Activated CD4-positive, alpha-beta T cell treated with anti-CD3 and anti-CD28 coated beads, Interleukin-2, amount 50 U/mL, for 4 hours (primary cell): Measurements from ENCODE around the gene EPGN.
"Not testable (repeated sequence)": the region's sequence is repeated elsewhere in the genome, so short reads cannot be mapped to it uniquely, and the experiment has no call there.

Experiments
- DNase-seq, 2 experiments: peaks; one replicate each; pipeline ENCODE4 v3.0.0-alpha.2; 2020

The EPGN gene

GRCh38 chr4:74311696-74312313 lies 3.5 kb downstream of the EPGN start:
- no peak for DNase-seq

GRCh38 chr4:74314329-74314728 lies 6.1 kb downstream of the EPGN start:
- no peak for DNase-seq

DNA sequence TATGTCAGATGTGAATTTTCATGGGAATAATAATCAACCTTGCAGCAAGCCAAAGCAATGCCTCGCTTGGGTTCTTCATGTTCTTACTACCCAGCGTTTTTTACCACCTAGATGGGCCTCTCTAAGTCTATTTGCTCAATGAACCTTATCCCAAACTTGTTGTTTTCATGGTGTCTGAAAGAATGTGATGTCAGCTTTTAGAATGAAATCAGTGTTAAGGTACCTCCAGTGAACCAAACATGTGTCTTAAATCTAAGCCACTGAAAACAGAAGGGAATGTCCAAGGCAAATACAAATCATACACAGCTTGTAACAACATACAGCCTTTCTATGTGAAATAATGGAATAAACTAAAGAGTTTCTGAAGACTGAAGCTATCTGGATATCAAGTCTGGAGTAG lies 6.7 kb downstream of the EPGN start:
- no peak for DNase-seq

- no peak for DNase-seq
Measured at GRCh38 chr4:74315376-74315775, 7.1 kb downstream of the EPGN start.

GRCh38 chr4:74316397-74316796 lies 8.1 kb downstream of the EPGN start:
- no peak for DNase-seq

- no peak for DNase-seq
Measured at GRCh38 chr4:74317616-74318246, 9.5 kb downstream of the EPGN start.

DNA sequence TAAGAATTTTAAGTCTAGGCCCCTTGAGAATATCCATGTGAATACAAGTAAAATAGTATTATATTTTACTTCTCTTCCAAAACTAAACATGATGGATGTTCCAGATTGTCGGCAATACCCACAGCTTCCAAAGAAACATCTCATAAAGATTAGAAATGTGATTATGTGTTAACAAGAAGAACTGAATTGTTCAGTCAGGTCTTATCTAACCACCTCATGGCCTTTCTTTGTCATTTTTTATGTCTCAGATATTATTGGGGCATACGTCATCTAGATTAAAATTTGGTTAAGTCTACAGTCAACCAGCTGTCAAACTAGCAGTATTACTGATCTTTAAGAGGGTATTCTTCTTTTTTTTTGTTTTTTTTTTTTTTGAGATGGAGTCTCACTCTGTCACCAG lies 10.0 kb downstream of the EPGN start:
- DNase-seq, result no peak

GRCh38 chr4:74319470-74319869 lies 11.2 kb downstream of the EPGN start:
- DNase-seq, result no peak

DNA sequence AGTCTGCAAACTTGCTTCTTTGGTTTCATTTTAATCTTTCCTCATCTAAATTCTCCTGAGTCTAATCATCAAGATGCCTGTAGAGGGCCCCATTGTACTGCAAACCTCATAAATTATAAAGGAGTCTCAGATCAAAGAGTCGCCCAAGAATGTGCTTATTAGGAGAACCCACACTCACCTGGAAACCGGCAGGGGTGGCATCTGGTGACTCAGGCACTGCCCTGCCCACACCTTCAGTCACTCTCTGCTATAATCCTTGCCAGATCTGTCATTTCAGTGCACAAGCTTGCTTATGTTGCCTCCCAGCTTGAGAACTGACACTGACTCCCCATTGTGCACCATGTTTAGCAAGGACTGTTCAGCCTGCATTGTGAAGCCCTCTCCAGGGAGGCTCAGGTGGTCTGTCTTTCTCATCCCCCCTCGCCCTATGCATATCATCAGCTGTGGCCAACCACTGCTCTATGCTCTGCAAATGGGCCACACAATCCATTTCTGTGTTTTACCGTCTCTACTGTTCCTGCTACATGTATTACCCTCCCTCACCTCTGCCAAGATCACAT lies 12.4 kb downstream of the EPGN start:
- DNase-seq, result peak; percentile 10 to 19

DNA sequence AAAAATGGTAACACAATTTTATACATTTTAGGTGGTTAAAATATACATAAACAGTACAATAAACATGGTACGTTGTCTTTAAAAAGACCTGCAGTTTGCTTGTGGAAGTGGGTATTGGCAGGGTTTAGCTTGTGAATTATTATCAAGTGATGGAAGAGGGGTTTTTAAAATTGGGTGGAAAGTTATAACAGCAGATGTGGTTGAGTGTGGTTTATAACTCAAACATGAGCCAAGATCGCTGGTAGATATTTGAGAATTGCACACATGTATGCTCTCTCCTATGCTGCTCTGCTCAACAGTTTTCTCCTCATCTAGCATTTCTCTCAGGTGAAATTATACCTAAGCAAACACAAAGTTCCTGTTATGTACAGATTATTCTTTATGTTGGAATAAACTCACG lies 14.0 kb downstream of the EPGN start:
- DNase-seq, result no peak

DNA sequence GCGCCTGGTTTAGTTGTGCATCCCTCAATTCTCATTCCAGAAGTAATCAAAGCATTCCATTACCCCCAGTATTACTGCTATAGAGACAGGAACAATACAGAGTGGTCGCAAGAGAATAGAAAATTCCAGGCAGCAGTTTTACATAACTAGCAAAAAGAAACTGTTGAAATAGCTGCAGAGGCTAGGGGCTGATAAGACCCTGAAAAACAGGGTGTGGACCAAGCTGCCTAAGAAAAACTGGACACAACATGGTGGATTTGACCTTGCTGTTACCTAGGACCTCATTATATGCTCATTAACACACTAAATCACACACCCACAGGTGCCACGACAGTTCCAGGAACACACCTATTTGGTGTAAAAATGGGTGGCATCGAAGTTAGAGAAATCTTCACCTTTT lies 15.4 kb downstream of the EPGN start:
- no peak for DNase-seq

DNA sequence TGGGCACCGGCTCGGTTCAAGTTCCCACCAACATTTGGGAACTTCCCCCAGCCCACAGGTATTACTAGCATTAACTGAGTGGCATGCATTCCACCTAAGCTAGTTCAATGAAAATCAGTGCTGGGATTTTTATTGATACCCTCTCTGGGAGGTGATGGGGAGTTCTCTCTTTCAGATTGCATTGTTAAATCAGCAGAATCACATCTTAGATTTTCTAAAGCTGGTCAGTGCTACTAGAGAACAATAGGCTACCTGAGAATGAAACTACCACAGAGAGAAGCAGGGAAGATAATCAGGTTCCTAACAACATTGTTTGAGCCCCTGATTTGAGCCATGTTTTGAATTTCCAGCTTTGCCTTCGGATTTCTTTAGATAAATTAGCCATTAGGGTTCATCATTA lies 16.0 kb downstream of the EPGN start:
- no peak for DNase-seq

- DNase-seq, result no peak
Measured at GRCh38 chr4:74325886-74326285, 17.6 kb downstream of the EPGN start.

DNA sequence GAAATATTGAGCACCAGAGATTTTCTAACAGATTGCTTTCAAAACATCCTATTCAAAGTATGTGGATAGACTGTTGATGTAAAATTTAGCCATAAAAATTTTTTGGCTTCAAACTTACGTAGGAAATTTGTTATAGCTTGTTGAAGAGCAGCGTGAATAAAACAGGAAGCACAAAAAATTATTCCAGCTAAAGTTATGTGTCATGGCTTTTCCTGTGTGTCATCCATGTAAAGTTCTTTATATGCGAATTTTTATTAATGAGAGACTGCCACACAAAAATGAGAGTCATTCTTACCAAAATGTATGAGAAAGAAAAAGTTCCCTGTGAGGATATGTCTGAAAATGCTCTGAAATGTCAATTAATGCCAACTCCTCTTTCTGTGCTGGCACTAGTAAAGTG lies 19.5 kb downstream of the EPGN start:
- no peak for DNase-seq

DNA sequence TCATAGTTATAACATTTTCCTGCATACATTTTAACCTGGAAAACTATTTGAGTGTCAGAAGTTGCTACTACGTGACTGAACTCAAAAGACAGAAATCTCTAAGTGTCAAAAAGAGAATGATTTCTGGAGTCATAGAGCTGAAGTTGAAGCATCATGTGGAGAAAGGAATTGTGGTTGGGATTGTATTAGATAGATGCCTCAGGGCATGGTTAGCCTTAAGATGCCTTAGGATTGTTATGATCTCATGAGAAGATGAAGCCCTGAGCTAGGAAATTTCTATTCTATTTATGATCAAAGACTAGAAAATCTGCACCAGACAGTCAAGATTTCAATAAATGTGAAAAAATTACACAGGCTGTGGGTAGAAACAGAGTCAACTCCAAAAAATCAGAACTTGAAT lies 20.2 kb downstream of the EPGN start:
- no peak for DNase-seq

DNA sequence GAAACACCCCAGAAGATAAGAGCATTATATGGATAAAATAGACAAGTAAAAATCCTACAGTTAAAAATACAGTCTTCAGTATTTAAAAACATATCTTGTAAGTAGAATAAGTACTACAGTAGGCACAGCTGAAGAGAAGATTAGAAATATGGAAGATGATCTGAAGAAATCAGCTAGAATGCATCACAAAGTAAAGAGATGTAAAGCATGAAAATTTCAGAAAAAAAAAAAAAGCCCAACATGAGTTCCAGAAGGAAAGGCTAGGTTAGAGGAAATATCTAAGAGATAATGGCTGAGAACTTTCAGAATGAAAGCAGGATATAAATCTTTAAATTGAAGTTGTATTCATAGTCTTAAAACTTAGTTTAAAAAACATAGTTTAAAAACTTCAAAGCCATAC lies 21.0 kb downstream of the EPGN start:
- no peak for DNase-seq

DNA sequence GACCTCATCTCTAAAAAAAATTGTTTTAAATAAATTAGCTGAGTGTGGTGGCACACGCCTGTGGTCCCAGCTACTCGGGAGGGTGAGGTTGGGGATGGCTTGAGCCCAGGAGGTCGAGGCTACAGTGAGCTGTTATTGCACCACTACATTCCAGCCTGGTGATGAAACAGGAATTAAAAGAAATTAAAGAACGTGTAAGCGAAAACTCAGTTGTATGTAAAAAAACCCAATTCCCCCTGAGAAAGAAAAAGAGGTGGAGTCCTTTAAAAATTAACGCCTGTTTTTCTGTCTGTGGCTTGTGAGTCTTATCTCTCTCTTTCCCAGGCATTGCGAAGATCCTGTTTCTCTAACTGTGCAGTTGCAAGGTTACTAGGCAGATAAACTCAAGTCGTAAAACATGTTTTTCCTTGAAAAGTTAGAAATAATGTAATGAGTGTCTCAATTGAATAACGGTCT lies 22.1 kb downstream of the EPGN start:
- no peak for DNase-seq

DNA sequence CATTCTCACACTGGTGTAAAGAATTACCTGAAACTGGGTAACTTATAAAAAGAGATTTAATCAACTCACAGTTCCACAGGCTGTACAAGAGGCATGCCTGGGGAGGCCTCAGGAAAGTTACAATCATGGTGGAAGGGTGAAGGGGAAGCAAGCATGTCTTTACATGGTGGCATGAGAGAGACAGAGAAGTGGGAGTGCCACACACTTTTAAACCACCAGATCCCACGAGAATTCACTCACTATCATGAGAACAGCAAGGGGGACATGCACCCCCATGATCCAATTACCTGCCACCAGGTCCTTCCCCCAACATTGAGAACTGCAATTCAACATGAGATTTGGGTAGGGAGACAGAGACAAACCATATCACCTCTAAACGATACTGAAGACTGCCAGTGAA lies 23.0 kb downstream of the EPGN start:
- DNase-seq, result no peak

DNA sequence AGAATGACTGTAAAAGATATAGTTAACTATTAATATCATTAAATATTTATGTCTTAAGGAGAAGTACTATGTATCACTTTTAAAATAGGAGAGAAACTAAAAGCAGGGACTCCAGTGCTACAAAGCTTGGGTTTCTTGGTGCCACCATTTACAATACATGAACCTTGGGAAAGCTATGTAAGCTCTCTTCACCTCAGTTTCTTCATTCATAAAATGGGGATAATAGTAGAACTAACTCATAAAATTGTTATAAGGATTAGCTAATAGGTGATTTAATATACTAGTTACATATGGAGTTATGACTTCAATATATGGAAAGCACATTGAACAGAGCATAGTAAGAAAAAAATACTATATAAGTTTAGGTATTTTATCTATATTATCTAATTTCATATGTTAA lies 23.7 kb downstream of the EPGN start:
- DNase-seq, result no peak

DNA sequence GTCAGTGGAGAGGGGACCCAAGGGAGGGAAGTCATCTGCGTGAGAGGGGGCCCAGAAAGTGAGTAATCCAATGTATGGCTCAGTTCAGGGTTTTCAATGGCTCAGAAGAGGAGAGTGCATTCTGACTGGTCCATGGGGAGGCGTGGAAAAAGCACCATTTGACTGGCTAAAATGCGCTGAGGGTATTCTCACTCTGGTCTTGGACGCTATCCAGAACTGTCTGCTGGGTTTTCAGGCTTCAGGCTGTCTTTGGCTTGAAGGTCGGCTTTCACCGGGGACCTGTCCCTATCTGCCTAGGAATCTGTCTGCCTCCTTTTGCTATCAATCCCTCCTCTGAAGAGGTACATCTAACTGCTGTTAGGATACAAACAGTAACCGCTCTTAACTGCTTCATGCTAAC lies 26.4 kb downstream of the EPGN start:
- DNase-seq, result no peak

GRCh38 chr4:74335341-74336021 lies 27.2 kb downstream of the EPGN start:
- DNase-seq, result no peak

DNA sequence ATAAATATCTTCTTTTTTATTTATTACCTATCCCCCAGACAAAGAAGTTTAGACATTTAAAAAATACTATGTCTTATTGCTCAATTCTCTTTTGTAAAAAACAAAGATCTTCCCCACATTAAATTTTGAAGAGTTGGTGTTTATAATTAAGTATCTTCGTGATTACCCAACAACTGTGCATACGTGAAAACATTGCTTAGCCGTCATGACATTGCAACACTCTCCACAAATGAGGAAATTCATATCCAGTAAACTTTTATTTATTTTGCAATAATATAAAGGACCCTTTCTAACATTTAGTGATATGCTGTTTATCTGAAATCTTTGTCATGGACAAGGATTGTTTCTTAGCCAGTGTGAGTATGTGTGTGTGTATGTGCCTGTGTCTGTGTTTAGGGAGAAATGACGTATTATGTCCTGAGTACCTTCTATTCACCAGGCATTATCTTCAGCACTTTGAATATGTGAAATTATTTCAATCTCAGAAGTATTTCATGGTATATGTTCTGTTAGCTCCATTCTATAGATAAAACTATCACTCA lies 30.6 kb downstream of the EPGN start:
- no peak for DNase-seq

- DNase-seq, result no peak
Measured at GRCh38 chr4:74339501-74339900, 31.2 kb downstream of the EPGN start.

- DNase-seq, result not testable (repeated sequence)
Measured at GRCh38 chr4:74340421-74340820, 32.2 kb downstream of the EPGN start.
